T follicular helper cell (primary cell): Measurements from ENCODE around the gene ERVMER34-1.

Experiments used
- DNase-seq: peaks from one replicate; pipeline ENCODE4 v3.0.0-alpha.2; 2020; ENCODE audit warnings: low read depth
- total RNA-seq, 2 experiments: gene quantifications; one replicate each; lab custom pipeline; 2026; lab: John Stamatoyannopoulos, UW

ERVMER34-1 gene, protein sequence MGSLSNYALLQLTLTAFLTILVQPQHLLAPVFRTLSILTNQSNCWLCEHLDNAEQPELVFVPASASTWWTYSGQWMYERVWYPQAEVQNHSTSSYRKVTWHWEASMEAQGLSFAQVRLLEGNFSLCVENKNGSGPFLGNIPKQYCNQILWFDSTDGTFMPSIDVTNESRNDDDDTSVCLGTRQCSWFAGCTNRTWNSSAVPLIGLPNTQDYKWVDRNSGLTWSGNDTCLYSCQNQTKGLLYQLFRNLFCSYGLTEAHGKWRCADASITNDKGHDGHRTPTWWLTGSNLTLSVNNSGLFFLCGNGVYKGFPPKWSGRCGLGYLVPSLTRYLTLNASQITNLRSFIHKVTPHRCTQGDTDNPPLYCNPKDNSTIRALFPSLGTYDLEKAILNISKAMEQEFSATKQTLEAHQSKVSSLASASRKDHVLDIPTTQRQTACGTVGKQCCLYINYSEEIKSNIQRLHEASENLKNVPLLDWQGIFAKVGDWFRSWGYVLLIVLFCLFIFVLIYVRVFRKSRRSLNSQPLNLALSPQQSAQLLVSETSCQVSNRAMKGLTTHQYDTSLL
- 0 reads per million in 2 experiments for total RNA-seq

DNA sequence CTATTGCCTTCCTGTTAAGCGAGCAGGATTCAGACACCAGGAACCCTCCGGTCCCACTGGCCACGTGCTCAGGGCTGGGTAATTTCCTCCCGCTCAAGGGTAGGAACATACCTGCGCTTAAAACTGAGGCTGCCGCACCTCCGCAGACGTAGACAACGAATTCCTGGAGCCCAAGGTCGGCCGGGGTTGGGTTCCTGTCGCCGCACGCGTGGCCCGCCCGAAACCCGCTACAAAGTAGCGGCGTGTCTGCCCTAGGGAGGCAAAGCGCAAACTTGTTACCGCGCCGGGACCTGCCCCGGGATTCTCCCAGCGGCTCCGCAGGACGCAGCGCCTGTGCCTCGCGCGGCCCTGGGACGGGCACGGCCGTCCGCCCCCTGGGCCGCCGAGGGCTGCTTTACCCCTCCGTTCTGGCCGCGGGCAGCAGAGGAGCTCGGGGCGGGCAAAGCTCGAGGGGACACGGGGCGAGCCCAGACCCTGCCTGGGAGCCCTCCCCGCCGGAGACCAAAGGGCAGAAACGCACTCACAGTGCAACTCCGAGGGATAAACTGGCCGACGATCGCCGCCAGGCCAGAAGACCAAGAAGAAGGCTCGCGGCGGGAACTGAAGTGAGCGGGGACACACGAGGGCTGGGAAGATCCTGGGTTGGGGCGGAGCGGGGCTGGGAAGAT lies at the start of gene ERVMER34-1:
ERVMER34-1 (minus strand) TSS at position 607 of the 668 bp plus-strand sequence. CDS start 5,905 bp downstream, outside the sequence.
- no peak for DNase-seq

DNA sequence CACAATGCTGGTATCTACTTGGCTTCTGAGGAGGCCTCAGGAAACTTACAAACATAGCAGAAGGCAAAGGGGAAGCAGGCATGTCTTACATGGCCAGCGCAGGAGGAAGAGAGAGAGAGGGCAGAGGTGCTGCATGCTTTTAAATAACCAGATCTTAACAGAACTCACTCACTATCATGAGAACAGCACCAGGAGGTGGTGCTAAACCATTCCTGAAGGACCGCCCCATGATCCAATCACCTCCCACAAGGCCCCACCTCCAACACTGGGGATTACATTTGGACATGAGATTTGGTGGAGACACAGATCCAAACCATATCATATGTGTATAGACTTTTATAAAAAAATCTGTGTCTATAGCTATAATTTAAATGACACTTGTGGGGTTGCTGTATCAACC lies 48.6 kb upstream of the ERVMER34-1 start:
- DNase-seq, result no peak

DNA sequence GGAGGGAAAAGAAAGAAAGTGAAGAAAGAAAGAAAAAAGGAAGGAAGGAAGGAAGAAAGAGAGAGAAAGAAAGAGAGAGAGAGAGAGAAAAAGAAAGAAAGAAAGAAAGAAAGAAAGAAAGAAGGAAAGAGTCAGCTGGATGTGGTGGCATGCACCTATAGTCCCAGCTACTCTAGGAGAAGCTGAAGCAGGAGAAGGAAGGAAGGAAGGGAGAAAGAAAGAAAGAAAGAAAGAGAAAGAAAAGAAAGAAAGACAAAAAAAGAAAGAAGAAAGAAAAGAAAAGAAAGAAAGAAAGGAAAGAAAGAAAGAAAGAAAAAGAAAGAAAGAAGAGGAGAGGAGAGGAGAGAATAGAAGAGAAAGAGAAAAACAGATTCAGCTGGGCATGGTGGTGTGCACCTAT lies 44.3 kb upstream of the ERVMER34-1 start:
- DNase-seq, result no peak

DNA sequence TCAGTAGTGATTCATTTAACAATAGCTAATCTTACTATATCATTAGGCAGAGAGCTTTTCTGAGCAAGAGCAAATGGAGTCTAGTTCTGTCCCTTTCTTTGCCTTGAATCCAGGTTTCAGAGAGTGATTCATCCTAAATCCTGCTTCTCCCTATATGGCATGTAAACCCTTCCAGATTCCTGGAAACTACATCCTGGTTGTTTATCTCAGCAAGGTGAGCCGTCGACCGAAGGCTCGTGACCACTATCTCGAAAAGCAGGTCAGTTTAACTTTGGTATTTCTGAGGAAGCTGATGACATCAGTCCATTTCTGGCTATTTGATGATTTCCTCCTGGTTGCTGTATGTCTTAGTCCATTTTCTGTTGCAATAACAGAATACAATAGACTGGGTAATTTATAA lies 40.7 kb upstream of the ERVMER34-1 start:
- DNase-seq, result no peak

DNA sequence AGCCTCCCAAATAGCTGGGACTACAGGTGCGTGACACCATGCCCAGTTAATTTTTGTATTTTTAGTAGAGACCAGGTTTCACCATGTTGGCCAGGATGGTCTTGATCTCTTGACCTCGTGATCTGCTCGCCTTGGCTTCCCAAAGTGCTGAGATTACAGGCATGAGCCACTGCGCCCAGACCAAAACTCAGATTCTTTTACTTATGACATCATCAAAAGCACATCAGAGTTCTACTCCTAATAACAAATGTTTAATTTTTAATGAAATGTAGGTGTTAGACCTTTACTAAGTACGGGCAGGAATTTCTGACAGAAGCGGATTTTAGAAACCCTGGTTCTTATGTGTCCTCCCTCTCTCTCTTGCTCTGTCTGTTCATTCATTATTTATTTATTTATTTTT lies 38.5 kb upstream of the ERVMER34-1 start:
- DNase-seq, result no peak

DNA sequence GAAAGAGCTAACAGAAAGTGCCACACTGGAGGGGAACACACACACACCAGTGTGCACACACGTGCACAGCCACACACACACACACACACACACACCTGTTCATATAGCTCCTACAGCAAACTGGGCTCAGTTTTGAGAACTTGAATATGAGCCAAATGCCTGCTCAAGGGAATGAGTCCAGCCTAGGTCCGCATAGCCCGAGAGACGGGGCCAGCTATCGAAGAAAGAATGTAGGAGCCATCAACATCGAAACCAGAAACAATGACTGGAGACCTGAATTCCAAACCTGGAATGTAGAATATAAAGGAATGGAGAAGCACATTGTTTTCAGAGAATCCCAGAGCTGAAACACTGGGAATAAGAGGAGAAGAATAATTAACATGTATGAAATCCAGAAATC lies 37.6 kb upstream of the ERVMER34-1 start:
- no peak for DNase-seq

DNA sequence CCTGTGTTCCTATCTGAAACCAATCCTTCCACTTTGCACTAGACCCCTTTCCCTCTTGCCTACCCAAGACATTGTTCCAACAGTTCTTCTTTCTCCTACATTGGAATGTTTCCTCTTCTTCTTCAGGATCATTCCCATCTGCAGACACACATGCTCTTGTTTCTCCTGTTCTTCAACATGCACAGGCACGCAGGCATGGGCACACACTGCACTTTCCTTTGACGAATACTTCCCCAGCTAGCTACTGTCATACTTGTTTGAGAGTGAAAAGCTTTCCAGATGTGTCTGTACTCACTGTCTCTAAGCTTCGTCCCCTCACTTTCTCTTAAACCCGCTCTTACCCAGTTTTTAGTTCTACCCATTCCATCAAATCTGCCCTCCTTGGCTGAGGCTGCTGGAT lies 31.8 kb upstream of the ERVMER34-1 start:
- no peak for DNase-seq

DNA sequence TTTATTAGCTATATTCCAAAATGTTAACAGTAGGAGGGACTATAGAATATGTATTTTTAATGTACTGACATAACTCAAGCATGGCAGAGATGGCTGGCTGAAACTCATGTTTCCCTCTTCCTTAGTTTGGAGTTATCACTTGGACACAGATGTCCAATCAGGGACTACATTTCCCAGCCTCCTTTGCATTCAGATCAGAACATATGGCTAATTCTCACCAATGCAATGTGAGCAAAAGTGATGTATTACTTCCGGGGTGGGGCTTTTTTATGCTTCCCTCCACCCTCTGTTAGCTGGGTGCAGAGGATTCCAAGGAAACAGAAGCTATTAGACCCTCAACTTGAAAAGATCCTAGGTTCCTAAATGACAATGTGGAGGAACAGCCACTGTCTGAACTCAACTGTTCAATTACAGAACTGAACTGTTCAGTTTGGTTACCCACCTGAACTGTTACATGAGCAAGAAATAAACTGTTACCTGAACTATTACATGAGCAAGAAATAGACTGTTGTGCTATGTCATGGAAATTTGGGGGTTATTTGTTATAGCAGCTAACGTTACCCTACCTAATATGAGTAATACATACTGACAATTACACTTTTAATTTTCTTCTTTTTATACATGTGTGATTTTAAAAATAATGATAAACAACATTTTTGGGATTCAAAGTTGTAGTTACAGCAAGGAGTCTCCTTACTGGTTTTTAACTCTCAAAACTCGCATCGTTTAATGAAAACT lies 29.6 kb upstream of the ERVMER34-1 start:
- DNase-seq, result no peak

DNA sequence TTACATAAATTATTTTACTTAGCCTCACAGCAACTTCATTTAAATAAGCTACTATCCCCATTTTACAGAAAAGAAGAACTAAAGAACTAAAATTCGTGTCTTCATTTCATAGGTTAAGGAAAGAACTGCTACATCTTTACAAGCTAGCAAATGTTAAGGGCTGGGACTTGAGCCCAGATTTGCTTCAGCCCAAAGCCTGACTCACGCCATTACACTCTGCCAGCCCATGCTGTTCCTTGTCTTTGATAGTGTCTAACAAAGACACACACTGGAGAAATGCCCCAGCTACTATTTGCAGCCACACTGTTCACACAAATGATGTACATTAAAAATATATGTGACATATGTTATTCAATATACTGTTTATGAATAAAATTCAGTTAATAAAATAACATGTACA lies 29.0 kb upstream of the ERVMER34-1 start:
- DNase-seq, result no peak

DNA sequence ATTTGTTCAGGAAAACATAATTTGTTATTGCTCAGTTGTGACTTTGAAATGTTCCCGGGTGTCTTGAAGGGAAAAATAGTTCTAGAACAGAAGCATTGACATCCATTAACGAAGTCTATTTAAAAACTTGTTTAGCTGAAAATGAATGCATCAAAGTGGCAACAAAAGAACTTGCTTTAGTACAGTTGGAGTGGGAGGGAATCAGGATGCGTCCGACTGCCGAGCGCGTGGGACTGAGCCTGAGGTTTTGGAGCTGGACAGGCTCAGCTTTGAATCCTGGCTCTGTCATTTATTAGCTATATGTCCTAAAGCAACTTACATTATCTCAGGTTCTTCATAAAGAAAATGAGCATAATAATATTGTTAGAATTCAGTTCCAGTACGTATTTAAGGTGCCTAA lies 9.0 kb upstream of the ERVMER34-1 start:
- no peak for DNase-seq

DNA sequence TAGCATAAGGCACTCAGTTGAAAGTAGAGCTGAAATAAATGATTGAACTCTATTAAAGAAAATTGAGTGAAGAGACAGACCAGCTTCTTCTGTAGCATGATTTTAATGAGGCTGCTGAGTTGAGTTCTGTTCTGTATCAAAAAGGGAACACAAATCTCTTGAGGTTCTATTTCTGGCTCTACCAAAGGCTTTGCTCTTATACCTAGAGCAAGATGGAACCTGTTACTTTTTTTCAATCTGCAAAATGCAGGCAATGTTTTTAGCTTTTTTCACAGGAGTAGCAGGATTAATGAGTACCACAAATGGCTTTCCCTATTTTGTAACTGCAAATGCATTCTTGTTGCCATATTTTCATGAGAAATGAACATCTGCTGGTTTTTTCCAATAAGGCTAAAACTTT lies 4.2 kb upstream of the ERVMER34-1 start:
- DNase-seq, result no peak

DNA sequence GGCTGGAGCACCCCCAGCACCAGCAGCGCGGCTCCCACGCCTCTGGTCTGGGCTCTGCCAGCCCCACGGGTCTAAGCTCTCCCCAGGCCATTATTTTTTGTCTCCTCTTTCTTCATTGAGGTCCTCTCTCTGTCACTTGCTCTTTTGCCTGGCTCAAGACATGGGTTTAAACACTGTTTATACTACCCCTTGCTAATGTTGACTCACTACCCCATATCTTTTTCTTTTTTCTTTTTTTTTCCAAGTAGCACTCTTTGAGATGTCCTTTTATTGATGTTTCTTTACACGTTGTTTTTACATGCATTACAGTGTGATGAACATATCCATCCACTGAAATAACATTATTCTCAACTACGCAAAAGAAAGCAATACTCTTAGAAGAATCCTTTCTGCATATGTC lies 1.7 kb upstream of the ERVMER34-1 start:
- no peak for DNase-seq

DNA sequence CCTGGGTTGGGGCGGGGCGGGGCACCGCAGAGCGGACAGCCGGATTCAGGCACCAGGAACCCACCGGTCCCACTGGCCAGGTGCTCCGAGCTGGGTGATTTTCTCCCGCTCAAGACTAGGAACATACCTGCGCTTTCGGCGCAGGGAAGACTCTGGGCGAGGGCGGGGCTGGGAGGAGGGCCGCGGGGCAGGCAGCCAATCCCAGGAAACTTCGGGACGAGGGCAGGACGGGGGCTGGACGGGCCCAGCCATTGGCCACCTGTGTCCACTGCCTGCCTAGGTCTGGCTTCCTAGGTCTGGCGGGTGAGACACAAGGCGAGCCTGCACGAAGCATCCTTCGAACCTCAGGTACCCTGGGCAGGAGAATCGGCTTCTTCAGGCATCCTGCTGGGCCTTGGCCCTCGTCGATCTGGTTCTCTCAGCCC lies 274 bp upstream of the ERVMER34-1 start:
- no peak for DNase-seq

DNA sequence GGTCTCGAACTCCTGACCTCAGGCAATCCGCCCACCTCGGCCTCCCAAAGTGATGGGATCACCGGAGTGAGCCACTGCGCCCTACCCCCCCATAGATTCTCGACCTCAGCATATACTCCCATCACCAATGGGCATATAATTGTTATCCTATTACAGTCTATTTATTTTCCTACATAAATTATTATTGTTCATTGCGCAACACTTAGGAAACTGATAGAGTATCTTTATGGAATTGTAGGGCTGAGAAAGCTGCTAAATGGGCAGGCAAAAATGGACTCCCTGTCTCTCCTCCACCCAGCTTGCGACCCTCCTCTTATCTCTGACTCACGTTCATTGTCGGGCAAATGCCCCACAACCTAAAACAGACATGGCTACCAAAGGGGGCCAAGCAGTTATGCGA lies 1.0 kb downstream of the ERVMER34-1 start:
- no peak for DNase-seq

DNA sequence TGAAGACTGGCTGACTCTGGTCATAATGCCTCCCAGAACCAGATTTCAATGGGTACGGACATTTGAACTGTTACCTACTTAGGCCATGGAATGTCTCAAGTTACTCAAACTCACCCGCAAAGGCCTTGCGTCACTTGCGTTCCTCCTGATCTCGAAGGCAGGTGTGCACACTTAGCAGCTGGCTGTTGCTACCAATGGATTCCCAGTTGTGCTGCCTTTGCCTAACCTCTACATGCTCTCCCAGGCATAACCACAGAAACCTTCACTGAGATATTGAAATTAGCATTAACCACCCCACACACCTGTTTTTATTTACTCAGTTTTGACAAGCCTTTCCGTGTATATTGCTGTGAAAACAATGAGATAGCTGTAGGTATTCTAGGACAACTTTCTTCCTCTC lies 2.8 kb downstream of the ERVMER34-1 start:
- no peak for DNase-seq

DNA sequence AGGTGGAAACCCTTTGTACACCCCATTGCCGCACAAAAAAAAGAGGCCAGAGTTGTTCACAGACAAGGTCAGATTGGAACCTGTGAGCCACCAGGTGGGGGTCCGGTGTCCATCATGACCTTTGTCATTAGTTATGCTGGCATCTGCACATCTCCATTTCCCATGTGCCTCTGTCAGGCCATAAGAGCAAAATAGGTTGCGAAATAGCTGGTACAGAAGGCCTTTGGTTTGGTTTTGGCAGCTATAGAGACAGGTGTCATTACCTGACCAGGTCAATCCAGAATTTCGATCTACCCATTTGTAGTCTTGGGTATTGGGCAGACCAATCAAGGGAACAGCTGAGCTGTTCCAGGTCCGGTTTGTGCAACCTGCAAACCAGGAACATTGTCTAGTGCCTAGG lies 6.6 kb downstream of the ERVMER34-1 start:
- no peak for DNase-seq

DNA sequence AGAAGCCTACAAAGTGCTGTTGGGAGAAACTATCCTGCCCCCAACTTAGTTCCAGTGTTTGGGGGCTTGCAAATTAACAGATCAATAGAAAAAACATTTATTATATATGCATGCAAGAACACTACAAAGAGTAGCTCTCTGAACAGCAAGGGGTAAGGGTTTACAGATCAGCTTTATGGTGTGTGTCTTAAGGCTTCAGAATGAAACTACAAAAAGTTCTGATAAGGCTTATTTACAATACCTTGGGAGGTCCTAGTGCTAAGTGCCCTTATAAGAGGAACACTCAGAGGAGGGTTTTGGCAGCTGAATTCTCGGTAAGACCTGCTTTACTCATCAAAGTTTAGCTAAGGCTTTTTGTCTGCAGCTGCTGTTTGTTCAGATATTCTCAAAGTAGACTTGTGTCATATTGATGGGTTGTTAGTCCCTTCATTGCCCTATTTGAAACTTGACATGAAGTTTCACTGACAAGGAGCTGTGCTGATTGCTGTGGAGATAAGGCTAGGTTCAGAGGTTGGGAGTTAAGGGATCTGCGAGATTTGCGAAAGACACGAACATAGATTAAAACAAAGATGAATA lies 7.7 kb downstream of the ERVMER34-1 start:
- no peak for DNase-seq

DNA sequence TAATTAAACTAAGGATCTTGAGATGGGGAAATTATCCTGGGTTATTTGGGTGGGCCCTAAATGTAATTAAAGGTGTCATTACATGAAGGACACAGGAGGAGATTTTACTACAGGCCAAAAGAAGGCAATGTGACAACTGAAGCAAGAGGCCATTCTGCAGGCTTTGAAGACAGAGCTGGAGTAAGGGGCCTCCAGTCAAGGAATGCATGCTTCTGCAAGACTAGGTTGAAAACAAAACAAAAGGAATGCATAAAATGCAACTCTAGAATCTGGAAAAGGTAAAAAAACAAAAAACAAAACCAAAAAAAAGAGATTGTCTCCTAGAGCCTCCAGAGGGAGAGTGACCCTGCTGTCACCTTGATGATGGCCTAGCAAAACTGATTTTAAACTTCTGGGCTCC lies 21.6 kb downstream of the ERVMER34-1 start:
- no peak for DNase-seq

DNA sequence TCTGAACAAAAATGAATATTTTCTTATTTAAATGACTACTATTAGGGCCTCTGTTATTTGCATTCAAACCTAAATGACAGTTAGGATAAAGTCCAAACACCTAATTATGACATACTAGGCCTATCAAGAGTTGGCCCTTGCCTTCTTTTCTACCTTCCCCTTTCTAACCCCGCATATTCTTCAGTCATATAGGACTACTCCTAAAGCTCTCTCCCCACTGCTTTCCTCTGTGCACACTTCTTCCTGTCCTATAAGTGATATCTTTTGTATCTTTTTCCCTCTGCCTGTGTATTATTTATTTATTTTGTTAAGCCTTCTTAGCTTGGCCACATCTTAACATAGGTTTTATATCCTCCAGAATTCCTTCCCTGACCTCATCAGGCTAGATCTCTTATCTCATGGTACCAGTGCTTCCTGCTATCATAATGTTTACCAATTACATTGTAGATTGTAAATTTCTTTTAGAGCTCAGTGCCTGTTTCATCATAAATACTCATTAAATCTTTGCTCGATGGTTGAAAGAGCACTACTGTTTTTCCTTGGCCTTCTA lies 22.5 kb downstream of the ERVMER34-1 start:
- DNase-seq, result no peak

DNA sequence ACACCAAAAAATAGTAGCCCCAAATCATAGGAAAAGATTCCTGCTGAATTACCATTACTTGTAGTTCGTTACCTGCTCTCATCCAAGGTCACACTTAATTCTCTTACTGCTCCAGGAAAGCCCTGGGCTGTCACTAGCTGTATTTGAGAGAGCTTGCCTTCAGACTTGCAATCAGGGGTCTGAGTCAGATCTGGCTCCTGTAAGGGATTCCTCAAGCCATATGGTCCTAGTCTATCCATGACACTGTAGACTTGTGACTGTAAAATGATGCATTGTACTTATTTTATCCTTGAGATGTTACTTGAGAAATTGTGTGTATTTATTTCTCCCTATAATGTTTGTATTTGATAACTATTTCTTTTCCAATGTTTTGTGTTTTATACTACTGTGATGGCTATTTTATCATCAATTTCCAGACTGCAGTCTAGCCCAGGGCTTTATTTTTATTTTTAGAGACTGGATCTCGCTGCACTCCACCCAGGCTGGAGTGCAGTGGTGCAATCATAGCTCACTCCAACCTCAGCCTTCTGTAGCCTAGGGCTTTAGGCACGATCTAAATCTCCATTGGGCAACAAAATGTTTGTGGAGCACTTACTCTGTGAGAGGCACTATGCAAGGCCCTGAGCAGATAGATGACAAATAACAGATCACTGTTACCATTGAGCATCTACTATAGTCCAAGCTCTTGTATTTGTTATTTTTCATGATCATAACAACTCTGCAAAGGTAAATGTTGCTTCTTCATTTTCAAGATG lies 24.2 kb downstream of the ERVMER34-1 start:
- no peak for DNase-seq
